Upper lobe of left lung (tissue), 4 donors: ENCODE data around the gene GPATCH3.

Experiments used
- CTCF ChIP-seq, 6 experiments: fragments of 450-650 bp in 4 of 6; fragments of 200-600 bp in 2 of 6; sonication (generic) in 2 of 6; IDR thresholded peaks; one replicate each; pipeline ENCODE4 v1.5.1; 2016 to 2019; ENCODE audit warnings: antibody characterized with exemption in 6 of 6
- EP300 ChIP-seq, 4 donors: sonication (generic); formaldehyde crosslinking; IDR thresholded peaks; one replicate each; pipeline ENCODE4 v1.5.1; 2017; ENCODE audit warnings: antibody characterized with exemption in 4 of 4, control low read depth in 2 of 4
- POLR2A ChIP-seq, 4 donors: fragments of 450-650 bp; IDR thresholded peaks; one replicate each; pipeline ENCODE4 v1.5.1; 2016 to 2017; ENCODE audit warnings: antibody characterized with exemption in 4 of 4, mild to moderate bottlenecking in 2 of 4
- POLR2AphosphoS5 ChIP-seq, 2 donors: sonication (generic); formaldehyde crosslinking; IDR thresholded peaks; one replicate each; pipeline ENCODE4 v1.5.1; 2017; ENCODE audit warnings: antibody characterized with exemption in 2 of 2

- no peak for TF ChIP-seq CTCF (IDR thresholded peaks at IDR 0.05)
- no peak for TF ChIP-seq POLR2AphosphoS5 (IDR thresholded peaks at IDR 0.05)
- no peak for TF ChIP-seq EP300 (IDR thresholded peaks at IDR 0.05)
- no peak for TF ChIP-seq POLR2A (IDR thresholded peaks at IDR 0.05)
Measured at GRCh38 chr1:26877326-26877725, 22.9 kb downstream of the GPATCH3 start.
